ENCODE measurements around the gene SIK2.

DNA sequence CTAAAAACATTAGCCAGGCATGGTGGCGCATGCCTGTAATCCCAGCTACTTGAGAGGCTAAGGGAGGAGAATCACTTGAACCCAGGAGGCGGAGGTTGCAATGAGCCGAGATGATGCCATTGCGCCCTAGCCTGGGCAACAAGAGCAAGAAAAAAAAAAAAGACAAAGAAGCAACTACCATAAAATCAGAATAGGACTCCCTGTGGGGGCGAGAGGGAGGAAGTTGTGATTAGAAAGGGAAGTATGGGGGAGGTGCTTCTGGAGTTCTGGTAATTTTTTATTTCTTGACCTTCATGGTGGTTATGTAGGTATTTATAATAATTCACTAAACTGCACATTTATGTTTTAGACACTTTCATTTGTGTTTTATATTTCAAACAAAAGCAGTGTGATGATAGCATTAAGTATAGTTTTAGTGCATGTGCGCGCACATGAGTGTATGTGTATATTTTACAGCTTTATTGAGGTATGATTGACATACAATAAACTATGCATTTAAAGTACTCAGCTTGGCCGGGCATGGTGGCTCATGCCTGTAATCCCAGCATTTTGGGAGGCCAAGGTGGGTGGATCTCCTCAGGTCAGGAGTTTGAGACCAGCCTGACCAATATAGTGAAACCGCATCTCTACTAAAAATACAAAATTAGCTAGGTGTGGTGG is 43.5 kb downstream of the SIK2 start:
- TF ChIP-seq, protein P1, sequence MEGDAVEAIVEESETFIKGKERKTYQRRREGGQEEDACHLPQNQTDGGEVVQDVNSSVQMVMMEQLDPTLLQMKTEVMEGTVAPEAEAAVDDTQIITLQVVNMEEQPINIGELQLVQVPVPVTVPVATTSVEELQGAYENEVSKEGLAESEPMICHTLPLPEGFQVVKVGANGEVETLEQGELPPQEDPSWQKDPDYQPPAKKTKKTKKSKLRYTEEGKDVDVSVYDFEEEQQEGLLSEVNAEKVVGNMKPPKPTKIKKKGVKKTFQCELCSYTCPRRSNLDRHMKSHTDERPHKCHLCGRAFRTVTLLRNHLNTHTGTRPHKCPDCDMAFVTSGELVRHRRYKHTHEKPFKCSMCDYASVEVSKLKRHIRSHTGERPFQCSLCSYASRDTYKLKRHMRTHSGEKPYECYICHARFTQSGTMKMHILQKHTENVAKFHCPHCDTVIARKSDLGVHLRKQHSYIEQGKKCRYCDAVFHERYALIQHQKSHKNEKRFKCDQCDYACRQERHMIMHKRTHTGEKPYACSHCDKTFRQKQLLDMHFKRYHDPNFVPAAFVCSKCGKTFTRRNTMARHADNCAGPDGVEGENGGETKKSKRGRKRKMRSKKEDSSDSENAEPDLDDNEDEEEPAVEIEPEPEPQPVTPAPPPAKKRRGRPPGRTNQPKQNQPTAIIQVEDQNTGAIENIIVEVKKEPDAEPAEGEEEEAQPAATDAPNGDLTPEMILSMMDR (IDR thresholded peaks at IDR 0.05) = no peak
- no peak for TF ChIP-seq POLR2A (IDR thresholded peaks at IDR 0.05)
